Right lobe of liver (tissue), 6 donors: Measurements from ENCODE around the gene MLX. TPM values are rescaled to one million over a fixed set of nuclear protein-coding genes. Genes with fewer than 3 reads are reported as not detected.
"Not testable (repeated sequence)": the region's sequence is repeated elsewhere in the genome, so short reads cannot be mapped to it uniquely, and the experiment has no call there.

Experiments
- ATAC-seq, 4 donors: fragments of 200-7000 bp; cut with Tn5 transposase; one replicate each; pipeline ENCODE4 v1.9.1; 2020; ENCODE audit warnings: mild to moderate bottlenecking in 4 of 4, moderate library complexity in 4 of 4
- DNase-seq, 3 donors: peaks; one replicate each; pipeline ENCODE4 v3.0.0-alpha.2; 2020
- H3K27ac ChIP-seq, 3 donors: fragments of 200-600 bp; one replicate each; pipeline ENCODE4 v1.8.0; 2022
- H3K27me3 ChIP-seq, 2 donors: fragments of 200-600 bp; one replicate each; pipeline ENCODE4 v1.8.0; 2022
- H3K36me3 ChIP-seq, 4 donors: fragments of 200-600 bp; sonication (generic) in 1 of 4; one replicate each; pipeline versions ENCODE4 v1.5.1 to v1.8.0; 2017 to 2022; ENCODE audit warnings: control low read depth in 1 of 4
- H3K4me1 ChIP-seq, 4 donors: fragments of 200-600 bp; sonication (generic) in 1 of 4; one replicate each; pipeline versions ENCODE4 v1.5.1 to v1.8.0; 2017 to 2022; ENCODE audit warnings: control low read depth in 1 of 4
- H3K4me3 ChIP-seq, 3 donors: fragments of 200-600 bp; one replicate each; pipeline ENCODE4 v1.8.0; 2022
- H3K9me3 ChIP-seq, 4 donors: fragments of 200-600 bp; sonication (generic) in 1 of 4; one replicate each; pipeline versions ENCODE4 v1.5.1 to v1.8.0; 2017 to 2022; ENCODE audit warnings: control low read depth in 1 of 4
- CTCF ChIP-seq, 4 donors: fragments of 200-600 bp in 3 of 4; fragments of 450-650 bp in 1 of 4; IDR thresholded peaks; one replicate each; pipeline versions ENCODE4 v1.5.1 to v1.8.0; 2016 to 2022; ENCODE audit warnings: antibody characterized with exemption in 4 of 4, mild to moderate bottlenecking in 2 of 4
- POLR2A ChIP-seq: fragments of 450-650 bp; IDR thresholded peaks from one replicate; pipeline ENCODE4 v1.6.1; 2017; ENCODE audit warnings: antibody characterized with exemption, mild to moderate bottlenecking
- WGBS: methylation state at CpG from one replicate; pipeline ENCODE4 v1.1.6; 2018; ENCODE audit warnings: low coverage, low lambda C conversion rate; ENCODE audit not compliant: insufficient coverage; ENCODE audit errors: missing lambda C conversion rate; 5-methylcytosine and 5-hydroxymethylcytosine counted together
- intact Hi-C, 2 donors: fragments of 100-400 bp; cut with DNase I; formaldehyde crosslinking; loops; one replicate each; pipeline versions ENCODE4 v1.11.2 to v1.14.1; 2022
- total RNA-seq, 6 experiments: library from RNA; depleted of rRNA in 2 of 6; stranded (reverse); fragments of >200 nt in 2 of 6; fragmentation: NEBNext Ultra II Directional in 3 of 6; extraction: Animal tissue kit (Norgen Biotek cat#: 25700) in 3 of 6; gene quantifications; one replicate each; pipeline versions ENCODE4 v1.1.0 to v1.2.4, GENCODE V29; 2016 to 2023
- donor health status: DM: no; HTN: yes; CAD: no.
- donor health status: DM: no; HTN: no; CAD: no.
- donor health status: DM: no; HTN: no; CAD: no.
- donor health status: DM: no; HTN: yes; CAD: no.
- donor health status: DM: no; HTN: yes; CAD: no.

Gene MLX
- total RNA-seq, 6 experiments from 2014 or later = 34.5 to 46.2 (median 35.2) TPM

DNA sequence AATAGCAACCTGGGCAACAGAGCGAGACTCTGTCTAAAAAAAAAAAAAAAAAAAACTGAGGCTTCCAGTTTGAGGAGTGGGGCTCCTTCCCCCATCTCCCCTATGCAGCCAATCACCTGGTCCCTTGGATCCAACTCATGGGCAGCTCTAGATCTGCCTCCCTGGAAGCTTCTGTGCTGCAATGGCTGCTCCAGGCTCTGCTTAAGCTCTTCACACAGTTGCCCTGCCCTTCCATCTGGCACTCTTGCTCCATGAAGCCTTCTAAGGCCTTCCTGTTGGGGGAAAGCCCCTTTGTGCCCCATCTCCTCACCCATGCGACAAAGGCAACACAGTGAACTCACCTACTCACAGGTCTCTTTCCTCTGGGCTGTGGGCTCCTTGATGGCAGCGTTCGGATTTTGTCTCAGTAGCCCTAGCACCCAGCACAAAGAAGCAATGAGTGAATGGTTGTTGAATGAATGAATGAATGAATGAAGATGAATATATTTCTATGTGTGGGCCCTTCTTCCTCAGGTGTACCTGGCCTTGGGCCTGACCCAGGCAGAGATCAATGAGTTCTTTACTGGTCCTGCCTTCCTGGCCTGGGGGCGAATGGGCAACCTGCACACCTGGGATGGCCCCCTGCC, 29.0 kb upstream of the MLX start:
- H3K4me3 ChIP-seq = no peak overlapping the region
- H3K36me3 ChIP-seq = peaks cover 0 to 16% (median 4%) of the 10 kb centered on the region in 4 donors
- intact Hi-C loops = no loop called here
- DNase-seq (peak in 1 of 3 donors; percentile 29), ATAC-seq (no peak)
- TF ChIP-seq POLR2A (no peak), CTCF (IDR thresholded peaks at IDR 0.05) (no peak)
- H3K4me1 ChIP-seq = peaks cover 0 to 37% (median 14%) of the 10 kb centered on the region in 4 donors
- WGBS = 92% methylated on average over 2 of the region's 5 CpGs
- no peaks in the 10 kb centered on the region for H3K9me3 ChIP-seq
- no peaks in the 10 kb centered on the region for H3K27me3 ChIP-seq
- H3K27ac ChIP-seq = no peak overlapping the region

- H3K4me1 ChIP-seq = peaks cover 0 to 33% (median 12%) of the 10 kb centered on the region in 4 donors
- WGBS = 100% methylated on average over 2 of the region's 14 CpGs
- intact Hi-C loops = no loop called here
- no peak overlapping the region for H3K27ac ChIP-seq
- DNase-seq = peak in 1 of 3 donors; percentile 56
- TF ChIP-seq POLR2A (no peak), CTCF (IDR thresholded peaks at IDR 0.05) (no peak)
- H3K4me3 ChIP-seq = no peak overlapping the region
- ATAC-seq = no peak
- H3K36me3 ChIP-seq = peaks cover 0 to 20% (median 7%) of the 10 kb centered on the region in 4 donors
- no peaks in the 10 kb centered on the region for H3K27me3 ChIP-seq
- no peaks in the 10 kb centered on the region for H3K9me3 ChIP-seq
These were observed 28.4 kb upstream of the MLX start for GRCh38 chr17:42538482-42538881.

- Histone ChIP-seq H3K4me1 (peaks cover 0 to 35% (median 14%) of the 10 kb centered on the region in 4 donors), H3K27ac (peak overlapping the region in 1 of 3 donors; percentile 67), H3K36me3 (peaks cover 0 to 20% (median 8%) of the 10 kb centered on the region in 4 donors)
- H3K9me3 ChIP-seq, ATAC-seq, H3K4me3 ChIP-seq, DNase-seq, intact Hi-C loops, H3K27me3 ChIP-seq: not testable (repeated sequence)
- 87% methylated on average over 3 of the region's 4 CpGs for WGBS
These were observed 26.3 kb upstream of the MLX start for GRCh38 chr17:42540558-42540957.

DNA sequence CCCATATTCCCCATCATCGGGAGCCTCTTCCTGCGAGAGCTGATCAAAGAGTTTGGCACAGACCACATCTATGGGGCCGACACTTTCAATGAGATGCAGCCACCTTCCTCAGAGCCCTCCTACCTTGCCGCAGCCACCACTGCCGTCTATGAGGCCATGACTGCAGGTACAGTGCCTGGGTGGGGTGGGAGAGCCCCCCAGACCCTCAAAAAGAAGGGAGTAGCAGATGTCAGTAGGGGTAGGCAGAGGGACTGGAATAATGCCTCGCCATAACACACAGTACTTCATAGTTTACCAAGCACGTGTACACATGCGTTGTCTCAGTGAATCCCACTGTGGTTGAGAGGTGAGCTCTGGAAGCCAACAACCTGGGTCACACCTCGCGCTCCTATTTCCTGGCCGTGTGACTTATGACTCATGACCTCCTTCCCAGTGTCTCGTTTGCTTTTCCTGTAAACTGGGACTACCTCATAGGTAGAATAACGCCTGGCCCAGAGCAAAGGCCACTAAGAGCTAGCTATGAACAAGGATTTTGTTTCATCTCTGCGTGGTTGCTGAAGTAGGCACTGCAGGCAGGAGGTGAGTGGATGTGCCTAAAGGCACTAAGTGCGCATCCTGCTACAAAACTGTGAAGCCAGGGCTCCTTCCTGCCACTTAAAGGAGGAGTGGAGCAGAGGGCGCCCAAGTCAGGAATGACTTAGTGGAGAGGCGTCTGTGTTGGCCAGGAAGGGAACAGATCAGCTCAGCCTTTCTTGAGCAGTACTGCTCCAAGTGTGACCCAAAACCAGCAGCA, 25.7 kb upstream of the MLX start:
- 46% methylated on average over 12 of the region's 17 CpGs for WGBS
- no peaks in the 10 kb centered on the region for H3K27me3 ChIP-seq
- ATAC-seq (peak; percentile 6 to 62 (median 48)), DNase-seq (peak in 2 of 3 donors; percentile 31 to 65)
- peak; percentile 60 for TF ChIP-seq POLR2A
- TF ChIP-seq CTCF (IDR thresholded peaks at IDR 0.05) = no peak
- intact Hi-C loops = no loop called here
- H3K4me1 ChIP-seq = peaks cover 0 to 35% (median 14%) of the 10 kb centered on the region in 4 donors
- H3K4me3 ChIP-seq = no peak overlapping the region
- H3K9me3 ChIP-seq = no peaks in the 10 kb centered on the region
- peaks cover 0 to 20% (median 8%) of the 10 kb centered on the region in 4 donors for H3K36me3 ChIP-seq
- H3K27ac ChIP-seq = peak overlapping the region in 2 of 3 donors; percentile 67
